HG03432 (cell line): ENCODE data around the gene LMAN1.

Source experiments
- ATAC-seq: cut with Tn5 transposase; IDR thresholded peaks from one replicate; pipeline ENCODE4 v1.9.1; 2021; ENCODE audit warnings: mild to moderate bottlenecking, moderate library complexity; ENCODE audit not compliant: unreplicated experiment

The LMAN1 gene

DNA sequence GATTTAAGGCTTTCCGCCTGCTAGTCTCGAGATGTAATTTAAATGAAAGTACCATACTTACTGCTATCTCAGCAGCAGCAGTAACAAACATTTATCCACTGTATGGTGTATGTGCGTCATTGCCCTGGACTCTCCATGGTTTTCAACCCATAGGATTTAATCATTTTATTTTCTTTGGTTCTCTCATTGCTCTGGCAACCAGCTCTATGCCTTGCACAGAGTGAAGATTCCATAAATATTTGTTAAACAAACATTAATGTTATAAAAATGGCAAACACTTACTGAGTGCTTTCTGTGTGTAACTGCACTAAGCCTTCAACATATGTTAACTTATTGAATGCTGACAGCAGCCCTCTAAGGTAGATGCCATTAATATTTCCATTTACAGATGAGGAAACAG is 1.3 kb upstream of the LMAN1 start:
- ATAC-seq: no peak

DNA sequence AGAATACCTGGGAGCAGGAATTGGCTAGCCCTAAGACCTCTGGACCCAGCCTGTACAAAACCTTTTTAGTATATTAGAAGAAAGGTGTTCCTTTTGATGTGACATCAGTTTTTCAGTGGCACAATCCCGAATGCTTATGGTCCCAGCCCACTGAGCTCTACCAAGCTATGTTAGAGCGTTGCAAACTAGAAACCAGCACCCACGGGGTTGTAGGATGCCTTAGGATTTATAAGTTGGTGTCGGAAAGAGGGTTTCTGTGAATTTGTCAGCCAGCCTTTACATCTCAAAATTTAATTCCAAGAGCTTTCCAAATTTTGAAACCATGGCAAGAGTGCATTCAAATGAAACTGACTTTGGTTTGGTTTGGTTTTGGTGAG is 499 bp upstream of the LMAN1 start:
- peak; percentile 21 for ATAC-seq

DNA sequence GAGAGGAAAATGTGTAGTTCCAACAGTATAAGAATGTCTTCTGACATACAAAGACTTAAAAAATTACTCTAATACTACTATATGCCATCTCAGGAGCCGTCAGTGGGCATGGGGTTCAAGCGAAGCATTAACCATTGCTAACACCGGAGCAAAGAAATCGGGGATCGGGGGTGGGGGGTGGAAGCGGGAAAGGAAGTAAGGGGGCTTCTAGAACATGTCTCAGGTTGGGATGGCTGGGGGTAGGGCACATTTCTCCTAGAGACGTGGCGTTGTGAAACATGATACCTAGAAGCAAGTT is 702 bp downstream of the LMAN1 start:
- no peak for ATAC-seq

DNA sequence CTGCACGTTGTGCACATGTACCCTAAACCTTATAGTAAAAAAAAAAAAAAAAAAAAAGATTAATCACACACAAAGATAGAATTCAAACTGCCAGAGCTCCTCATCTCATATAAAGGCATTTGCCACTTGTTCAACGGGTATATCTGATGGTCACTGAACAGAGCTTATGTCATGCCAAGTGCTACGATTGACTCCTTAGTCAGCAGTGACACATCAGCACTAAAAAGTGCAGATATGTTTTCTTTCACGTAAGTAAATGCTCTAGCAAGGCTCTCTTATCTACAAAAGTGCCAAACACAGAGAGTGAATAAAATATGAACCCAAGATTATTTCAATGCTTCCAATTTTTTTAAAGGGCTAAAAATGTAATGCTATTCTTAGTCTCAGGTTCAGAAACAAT is 1.1 kb downstream of the LMAN1 start:
- ATAC-seq: no peak

DNA sequence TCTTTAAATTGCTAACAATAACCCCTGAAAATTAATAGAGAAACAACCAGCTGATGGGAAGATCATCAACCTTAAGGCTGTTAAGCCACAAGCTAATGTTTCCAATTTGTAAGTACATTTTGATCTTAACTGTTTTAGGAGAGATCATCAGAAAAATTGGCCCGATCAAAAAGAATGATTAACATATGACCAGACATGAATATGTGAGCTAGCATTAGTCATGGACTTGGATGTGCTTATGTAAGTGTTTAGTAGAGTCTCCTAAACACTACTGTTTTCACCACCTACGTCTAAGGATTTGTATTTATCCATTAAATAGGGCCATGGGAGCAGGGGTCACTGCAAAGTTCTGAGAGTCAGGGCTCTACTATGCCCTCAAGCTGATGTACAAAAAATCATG is 4.3 kb downstream of the LMAN1 start:
- no peak for ATAC-seq

DNA sequence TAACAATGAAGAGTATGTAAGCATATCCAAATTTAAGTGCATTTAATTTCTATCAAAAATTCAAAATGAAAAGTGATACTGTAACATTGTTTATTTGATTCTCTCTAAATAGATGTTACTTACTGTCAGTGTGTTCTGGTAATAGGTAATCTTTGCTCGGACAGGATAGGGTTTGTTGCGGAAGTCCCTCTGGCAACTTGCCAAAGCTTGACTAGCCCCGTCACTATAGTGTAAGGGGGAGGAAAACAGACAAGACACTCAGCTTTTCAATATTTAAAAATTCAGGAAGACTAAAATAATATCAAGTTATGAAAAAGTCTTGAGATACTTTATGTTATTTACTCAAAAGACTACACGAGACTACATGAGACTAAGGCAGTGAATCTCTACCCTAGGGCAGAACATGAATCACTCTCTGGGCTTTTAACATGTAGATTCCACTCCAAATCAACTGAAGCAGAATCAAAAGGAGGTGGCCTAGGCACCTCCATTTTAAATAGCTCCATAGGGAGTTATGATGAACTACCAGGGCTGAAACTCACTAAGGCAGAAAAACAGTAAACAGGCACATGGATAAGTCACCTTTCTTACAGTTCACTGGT is 5.9 kb downstream of the LMAN1 start:
- ATAC-seq: no peak

DNA sequence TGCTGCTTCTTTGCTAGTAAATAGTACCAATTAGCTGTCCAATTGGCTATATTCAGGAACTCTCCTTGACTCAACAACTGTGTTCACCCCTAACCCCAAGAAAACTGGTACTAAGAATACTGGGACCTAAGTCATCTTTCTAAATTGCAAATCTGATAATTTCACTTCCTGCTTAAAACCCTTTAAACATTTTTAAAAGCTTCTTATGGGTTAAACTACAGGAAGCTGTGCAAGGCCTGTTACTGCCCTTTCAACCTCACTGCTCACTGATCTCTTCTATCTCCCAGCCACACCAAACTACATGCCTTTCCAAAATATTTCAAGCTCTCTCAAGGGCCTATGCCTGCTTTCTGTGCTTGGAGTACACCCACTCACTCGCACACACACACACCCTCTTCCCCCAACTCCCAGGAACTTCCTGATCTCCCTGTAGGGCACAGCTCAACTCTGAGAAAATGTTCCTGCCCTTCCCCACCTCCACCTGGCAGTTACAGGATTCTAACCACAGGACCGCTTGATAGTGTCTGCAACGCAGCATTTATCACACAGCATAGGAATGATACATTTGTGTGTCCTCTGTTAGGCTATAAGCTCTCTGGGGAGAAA is 6.7 kb downstream of the LMAN1 start:
- peak; percentile 61 for ATAC-seq

DNA sequence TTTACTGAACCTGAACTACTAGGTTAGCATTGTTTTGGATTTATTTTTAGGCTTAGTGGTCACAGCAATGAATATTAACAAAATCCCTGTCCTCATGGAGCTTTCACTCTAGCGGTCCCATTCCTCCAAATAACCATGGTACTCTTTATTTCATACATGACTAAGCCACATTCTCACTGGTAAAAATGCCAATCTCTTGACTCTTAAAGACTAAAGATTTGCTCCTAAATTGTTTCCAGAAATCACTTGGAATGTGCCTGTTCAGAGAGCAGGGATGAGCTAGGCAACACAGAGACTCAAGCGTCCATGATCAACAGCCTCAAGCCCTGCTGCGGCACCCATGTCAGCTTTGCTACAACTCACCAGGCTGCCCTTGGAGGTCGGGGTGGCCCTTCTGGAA is 13.5 kb downstream of the LMAN1 start:
- no peak for ATAC-seq

DNA sequence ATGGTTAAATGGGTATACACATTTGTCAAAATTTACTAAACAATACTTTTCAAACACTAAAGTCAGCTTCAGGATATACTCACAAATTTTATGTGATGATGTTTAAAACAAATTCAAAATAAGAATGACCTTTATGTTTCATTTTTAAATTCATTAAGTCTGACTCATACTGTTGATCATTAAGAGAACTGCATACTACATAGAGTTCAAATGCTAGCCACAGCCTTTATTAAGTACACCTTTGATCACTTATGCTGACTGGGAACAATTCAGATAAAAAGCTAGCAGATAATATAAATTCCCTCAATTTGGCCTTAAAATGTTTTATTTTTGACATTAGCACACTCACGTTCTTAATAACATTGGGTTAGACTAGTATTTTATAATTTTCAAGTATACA is 14.1 kb downstream of the LMAN1 start:
- ATAC-seq: no peak

DNA sequence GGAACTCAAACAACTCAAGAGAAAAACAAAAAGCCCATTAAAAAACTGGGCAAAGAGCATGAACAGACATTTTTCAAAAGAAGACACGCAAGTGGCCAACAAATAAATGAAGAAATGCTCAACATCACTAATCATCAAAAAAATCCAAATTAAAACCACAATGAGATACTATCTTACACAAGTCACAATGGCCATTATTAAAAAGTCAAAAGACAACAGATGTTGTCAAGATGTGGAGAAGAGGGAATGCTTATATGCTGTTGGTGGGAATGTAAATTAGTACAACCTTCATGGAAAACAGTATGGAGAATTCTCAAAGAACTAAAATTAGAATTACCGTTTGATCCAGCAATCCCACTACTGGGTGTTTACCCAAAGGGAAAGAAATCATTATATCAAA is 15.1 kb downstream of the LMAN1 start:
- no peak for ATAC-seq

DNA sequence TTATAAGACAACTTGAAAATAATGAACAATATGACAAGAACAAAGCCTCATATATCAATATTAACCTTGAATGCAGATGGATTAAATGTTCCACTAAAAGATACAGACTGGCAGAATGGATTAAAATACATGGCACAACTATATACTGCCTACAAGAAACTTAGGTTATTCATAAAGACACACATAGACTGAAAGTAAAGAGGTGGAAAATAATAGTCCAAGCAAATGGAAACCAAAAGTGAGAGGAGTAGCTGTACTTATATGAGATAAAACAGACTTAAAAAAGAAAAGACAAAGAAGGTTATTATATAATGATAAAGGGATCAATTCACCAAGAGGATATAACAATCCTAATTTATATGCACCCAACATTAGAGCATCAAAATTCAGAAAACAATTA is 18.2 kb downstream of the LMAN1 start:
- ATAC-seq: no peak

DNA sequence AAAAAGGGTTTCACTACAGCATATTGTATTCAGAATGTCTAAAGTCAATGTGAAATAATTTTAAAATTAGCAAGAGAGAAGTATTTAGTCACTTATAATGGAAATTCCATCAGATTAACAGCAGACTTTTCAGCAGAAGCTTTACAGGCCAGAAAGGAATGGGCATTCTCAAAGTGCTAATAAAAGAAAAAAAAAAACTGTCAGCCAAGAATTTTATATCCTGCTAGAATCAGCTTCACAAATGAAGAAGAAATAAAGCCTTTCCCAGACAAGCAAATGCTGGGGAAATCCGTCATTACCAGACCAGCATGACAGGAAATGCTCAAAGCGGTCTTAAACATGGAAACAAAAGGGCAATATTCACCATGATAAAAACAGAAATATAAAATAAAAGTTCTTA is 18.8 kb downstream of the LMAN1 start:
- no peak for ATAC-seq

DNA sequence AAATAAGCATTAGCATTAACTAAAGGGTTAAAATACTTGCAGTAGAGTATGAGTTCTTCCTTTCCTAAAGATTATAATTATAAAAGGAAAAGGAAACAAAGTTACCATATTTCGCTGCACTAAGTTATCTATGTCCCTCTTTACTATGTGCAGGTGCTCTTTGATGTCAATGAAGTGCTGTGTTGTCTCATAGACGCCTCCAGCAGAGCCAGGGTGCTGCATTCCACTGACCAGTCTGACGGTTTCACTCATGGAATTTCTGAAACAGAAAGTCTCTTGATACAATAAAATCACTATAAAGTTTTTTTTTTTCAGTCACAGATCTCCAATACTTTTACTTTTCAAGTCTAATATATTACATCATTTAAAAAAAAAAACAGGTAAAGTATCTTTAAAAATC is 26.1 kb downstream of the LMAN1 start:
- ATAC-seq: no peak

DNA sequence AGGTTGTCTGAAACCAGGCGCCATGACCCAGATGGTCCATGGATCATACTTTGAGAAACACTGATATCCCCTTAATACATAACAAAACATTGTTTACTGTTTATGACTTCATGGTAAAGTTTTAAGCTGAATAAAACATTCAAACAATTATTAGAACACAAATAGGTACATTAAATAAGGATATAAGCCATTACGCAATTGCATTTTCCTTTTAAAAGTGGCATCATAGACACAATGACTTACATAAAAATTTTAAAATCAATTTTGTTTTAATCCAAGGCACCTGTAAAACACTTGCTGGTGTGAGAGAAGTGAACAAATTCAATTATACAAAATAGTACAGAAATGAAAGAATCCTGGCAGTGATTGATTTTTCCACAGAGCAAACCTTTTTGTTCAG is 30.4 kb downstream of the LMAN1 start:
- no peak for ATAC-seq

DNA sequence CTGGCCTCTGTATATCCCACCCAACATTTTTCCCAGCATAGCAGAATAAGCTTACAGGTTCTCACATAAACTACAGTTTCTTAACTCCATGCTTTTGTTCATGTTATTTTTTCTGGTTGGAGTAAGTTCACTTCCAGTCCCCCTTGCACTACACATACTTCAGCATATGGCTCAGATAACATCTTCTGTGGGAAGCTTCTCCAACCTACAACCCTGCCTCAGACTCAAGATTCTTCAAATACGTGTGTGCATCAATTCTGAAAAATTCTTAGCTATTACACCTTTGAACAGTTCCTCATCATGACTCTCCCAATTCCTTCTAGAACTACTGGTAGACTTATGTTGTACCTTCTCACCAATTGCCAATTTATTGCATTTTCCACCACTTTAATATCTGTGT is 33.1 kb downstream of the LMAN1 start:
- no peak for ATAC-seq

DNA sequence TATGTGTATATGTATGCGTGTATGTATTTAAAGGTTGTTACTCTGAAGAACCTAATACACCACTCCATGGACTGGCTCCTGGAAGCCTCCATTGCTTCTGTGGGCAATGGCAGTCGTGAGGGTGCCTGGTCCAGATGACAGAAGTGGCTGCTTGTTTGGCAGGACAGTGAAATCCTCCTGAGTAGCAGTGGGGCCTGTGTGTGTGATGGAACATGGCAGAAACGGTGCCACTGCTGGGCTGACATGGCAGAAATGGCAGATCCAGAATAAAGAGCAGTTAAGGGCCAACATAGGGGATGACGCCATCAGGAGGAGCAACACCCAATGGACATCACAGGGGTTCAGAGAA is 34.5 kb downstream of the LMAN1 start:
- no peak for ATAC-seq

DNA sequence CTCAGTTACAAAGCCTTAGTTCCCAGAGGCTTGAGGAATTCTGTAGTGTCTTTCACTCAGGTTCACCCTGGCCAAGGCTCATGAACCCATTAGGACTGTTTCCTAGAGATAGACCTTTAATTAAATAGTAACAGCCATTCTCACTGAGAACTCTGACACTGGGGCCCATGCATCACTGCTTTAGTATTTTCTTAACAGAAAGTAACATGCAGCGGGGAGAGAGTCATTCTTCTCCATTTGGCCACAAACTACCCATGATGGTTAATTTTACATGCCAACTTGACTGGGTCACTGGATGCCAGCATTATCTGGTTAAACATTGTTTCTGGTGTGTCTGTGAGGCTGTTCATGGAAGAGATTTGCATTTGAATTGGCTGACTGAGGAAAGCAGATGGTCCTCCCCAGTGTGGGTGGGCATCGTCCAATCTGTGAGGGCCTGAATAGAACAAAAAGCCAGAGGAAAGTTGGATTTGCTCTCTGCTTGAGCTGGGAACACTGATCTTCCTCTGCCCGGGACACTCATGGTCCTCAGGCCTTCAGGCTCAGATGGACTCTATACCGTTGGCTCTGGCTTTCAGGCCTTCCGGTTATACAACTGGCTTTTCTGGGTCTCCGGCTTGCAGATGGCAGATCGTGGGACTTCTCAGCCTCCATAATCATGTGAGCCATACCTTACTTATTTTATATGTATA is 35.0 kb downstream of the LMAN1 start:
- no peak for ATAC-seq

DNA sequence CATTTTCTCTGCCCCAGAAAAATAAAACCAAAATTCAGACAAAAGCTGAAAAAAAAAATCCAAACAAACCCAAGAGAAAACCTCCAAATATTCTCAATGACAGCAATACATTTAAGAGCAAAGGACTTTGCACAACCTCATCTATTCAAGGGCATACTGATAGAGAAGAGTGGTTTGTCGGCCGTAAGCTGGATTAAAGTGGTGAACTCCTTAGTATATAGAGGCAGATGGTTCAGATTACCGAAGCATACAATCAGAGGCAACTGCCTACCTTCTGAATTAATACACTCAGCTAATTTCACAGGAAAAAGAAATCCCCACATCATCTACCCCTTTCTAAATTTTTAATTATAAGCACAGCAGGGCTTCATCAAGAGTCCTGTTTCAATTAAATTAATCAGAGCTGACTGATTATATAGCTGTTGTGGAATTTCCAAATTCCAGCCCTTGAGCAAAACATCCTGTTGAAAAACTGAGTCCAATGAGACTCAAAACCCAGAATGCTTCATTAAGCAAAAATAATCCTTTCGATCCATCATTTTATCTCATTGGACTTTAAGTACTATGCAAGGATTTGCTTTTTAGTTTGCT is 40.5 kb downstream of the LMAN1 start, which contains the start of gene CPLX4:
CPLX4 (minus strand) TSS at position 190 of the 591 bp plus-strand sequence; CDS start at position 3, 187 bp downstream.
- no peak for ATAC-seq

DNA sequence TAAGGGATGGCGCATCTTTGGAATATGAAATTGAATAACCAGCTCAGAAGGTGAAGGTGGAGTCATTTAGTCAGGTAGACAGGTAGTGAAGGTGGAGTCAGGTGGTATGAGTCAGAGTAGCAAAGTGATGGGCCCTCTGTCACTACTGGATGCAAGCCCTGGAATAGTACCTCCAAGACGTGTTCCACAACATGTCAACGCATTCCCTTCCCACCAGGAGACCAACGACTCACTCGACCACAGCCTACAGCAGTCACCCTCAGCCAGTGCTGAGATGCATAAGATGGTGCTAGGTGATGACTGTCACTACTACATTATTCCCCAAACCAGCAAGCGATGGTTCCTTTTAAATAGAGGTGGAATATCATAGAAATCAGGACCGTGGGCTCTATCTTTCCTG is 47.4 kb downstream of the LMAN1 start:
- no peak for ATAC-seq

DNA sequence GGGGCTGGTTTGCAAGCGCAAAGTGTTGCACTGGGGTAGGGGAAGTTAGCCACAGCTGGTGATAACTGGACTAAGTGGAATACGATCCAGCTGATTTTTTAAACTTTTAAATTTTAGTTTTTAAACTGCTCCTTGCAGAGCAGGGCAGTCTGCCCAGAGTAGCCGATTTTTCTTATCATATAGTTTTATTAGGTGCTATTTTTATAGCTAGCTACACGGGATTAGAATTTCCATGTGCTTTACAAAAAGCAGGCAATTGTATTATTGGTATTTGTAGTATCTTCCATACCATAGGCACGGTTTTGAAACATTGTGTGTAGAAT is 50.2 kb downstream of the LMAN1 start:
- no peak for ATAC-seq

DNA sequence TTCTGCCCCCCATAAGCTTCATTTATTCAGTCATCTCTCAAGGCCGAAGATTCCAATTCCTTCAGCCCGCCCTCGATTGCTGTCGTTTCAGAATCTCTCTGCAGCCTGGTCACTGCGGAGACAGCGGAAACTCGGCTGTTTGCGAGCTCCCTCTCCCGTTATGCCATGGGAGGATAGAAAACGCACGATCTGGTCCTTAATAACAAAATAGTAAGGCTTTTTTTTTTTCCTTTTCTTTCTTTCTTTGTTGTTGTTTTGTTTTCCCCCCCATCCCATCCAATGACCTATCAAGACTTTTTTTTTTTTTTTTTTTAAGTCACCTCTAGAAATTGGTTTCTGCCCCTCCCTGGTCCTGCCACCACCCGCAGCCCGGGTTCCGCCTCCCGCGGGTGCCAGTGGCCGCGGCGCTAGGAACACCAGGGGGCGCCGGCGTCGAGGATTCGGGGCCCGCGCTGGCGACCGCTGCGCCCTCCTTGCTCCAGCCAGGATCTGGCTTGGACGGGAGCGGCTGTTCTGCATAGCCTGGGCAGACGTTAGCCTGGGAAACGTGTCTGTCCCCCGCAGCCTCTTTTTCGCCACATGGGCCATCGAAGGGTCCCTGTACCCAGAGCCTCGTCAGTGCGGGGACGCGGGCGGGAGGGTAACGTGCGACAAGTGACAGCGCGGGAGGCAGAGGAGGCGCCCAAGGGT is 50.7 kb downstream of the LMAN1 start:
- peak; percentile 95 for ATAC-seq

DNA sequence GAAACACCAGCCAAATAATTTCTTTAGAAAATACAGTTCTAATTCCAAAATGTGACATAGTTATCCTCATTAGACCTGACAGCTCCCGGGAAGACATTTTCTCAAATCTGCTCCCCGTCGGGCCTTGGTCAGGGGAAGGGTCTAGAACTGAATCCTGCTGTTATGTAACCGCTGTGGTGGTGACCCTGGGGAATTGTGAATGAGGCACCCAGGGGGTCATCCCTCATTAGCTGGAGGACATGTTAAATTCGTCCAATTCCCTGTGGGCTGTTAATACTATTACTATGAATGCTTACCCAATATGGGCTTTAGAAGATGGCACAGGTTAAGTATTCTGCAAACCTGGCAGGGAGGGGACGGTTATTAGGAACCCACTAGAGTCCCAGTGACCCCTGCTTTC is 52.4 kb downstream of the LMAN1 start:
- no peak for ATAC-seq
